Activated CD8-positive, alpha-beta memory T cell treated with anti-CD3 and anti-CD28 coated beads for 48 hours (primary cell): Measurements from ENCODE around the gene PSMB7.

Experiments
- DNase-seq, 3 experiments: peaks; one replicate each; pipeline ENCODE4 v3.0.0-alpha.2; 2020; ENCODE audit warnings: low read depth in 2 of 3, low spot score in 2 of 3

The PSMB7 gene

GRCh38 chr9:124303762-124304161, 111.5 kb downstream of the PSMB7 start:
- no peak for DNase-seq
